Karpas-422 (cell line): ENCODE results near the gene CD300A. TPM values are rescaled to one million over a fixed set of nuclear protein-coding genes. Genes with fewer than 3 reads are reported as not detected.
"Not testable (repeated sequence)": the region's sequence is repeated elsewhere in the genome, so short reads cannot be mapped to it uniquely, and the experiment has no call there.

Experiments
- DNase-seq: peaks from one replicate; pipeline ENCODE4 v3.0.0-alpha.2; 2015
- H2AFZ ChIP-seq: fragments of 200-600 bp; sonication (generic); 2 replicates; pipeline ENCODE4 v1.6.1; 2014; ENCODE audit warnings: antibody characterized with exemption, low read length, mixed read lengths
- H3K27ac ChIP-seq: fragments of 200-600 bp; sonication (generic); 2 replicates; pipeline ENCODE4 v1.5.1; 2014; ENCODE audit warnings: mild to moderate bottlenecking, low read length, moderate library complexity
- H3K27me3 ChIP-seq: fragments of 200-600 bp; sonication (generic); 2 replicates; pipeline ENCODE4 v1.6.1; 2014; ENCODE audit warnings: low read length, mixed read lengths
- H3K36me3 ChIP-seq: fragments of 200-600 bp; sonication (generic); 2 replicates; pipeline ENCODE4 v1.6.1; 2014; ENCODE audit warnings: low read length, mixed read lengths; ENCODE audit not compliant: insufficient read depth
- H3K4me1 ChIP-seq: fragments of 200-600 bp; sonication (generic); 2 replicates; pipeline ENCODE4 v1.6.1; 2014; ENCODE audit warnings: mild to moderate bottlenecking, low read length, mixed read lengths
- H3K4me2 ChIP-seq: fragments of 200-600 bp; sonication (generic); 2 replicates; pipeline ENCODE4 v1.6.1; 2014; ENCODE audit warnings: low read length, low read depth, mild to moderate bottlenecking; ENCODE audit not compliant: poor library complexity, severe bottlenecking
- H3K4me3 ChIP-seq: fragments of 200-600 bp; sonication (generic); 2 replicates; pipeline ENCODE4 v1.5.1; 2014; ENCODE audit warnings: mild to moderate bottlenecking, antibody characterized with exemption, low read length, mixed read lengths
- H3K79me2 ChIP-seq: fragments of 200-600 bp; sonication (generic); 2 replicates; pipeline ENCODE4 v1.6.1; 2014; ENCODE audit warnings: mild to moderate bottlenecking, low read length, mixed read lengths
- H3K9ac ChIP-seq: fragments of 200-600 bp; sonication (generic); 2 replicates; pipeline ENCODE4 v1.6.0; 2014; ENCODE audit warnings: low read length
- H3K9me2 ChIP-seq: fragments of 200-600 bp; sonication (generic), shearing (Covaris generic); replicated peaks from 2 replicates; pipeline ENCODE4 v1.6.0; 2014; ENCODE audit warnings: mild to moderate bottlenecking, low read length, moderate library complexity; ENCODE audit not compliant: insufficient read depth
- H3K9me3 ChIP-seq: fragments of 300-700, 200-600 bp; sonication (generic); 2 replicates; pipeline ENCODE4 v1.6.1; 2014; ENCODE audit warnings: low read length, mixed read lengths
- H4K20me1 ChIP-seq: fragments of 200-600 bp; sonication (generic); 2 replicates; pipeline ENCODE4 v1.6.1; 2014; ENCODE audit warnings: mild to moderate bottlenecking, antibody characterized with exemption, low read length, low read depth; ENCODE audit not compliant: insufficient read depth
- total RNA-seq: library from RNA; depleted of rRNA; stranded (reverse); fragments of >200 nt; shearing (Covaris generic); gene quantifications from 2 replicates; pipeline ENCODE4 v1.2.3, GENCODE V29; 2014; ENCODE audit warnings: low replicate concordance

Gene CD300A
- total RNA-seq, 1 experiment from 2014 or later, result not detected

DNA sequence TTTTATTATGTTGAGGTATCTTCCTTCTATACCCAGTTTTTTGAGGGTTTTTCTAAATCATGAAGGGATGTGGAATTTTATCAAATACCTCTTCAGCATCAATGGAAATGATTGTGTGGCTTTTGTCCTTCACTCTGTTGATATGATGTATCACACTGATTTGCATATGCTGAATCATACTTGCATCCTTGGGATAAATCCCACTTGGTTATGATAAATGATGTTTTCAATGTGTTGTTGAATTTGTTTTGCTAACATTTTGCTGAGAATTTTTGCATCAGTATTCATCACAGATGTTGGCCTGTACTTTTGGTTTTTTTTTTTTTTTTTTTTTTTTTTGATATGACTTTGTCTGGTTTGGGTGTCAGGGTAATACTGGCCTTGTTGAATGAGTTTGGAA is 41.7 kb downstream of the CD300A start:
- Histone ChIP-seq H3K27me3 (no peaks in the 10 kb centered on the region; the same call in 1 of the 2 replicates), H3K79me2 (no peaks in the 10 kb centered on the region), H3K9ac (no peak overlapping the region), H3K4me2 (no peak overlapping the region), H3K27ac (no peak overlapping the region), H2AFZ (no peak overlapping the region), H3K9me2 (no peaks in the 10 kb centered on the region), H3K4me3 (no peak overlapping the region), H3K9me3 (no peaks in the 10 kb centered on the region), H3K36me3 (no peaks in the 10 kb centered on the region), H3K4me1 (no peaks in the 10 kb centered on the region), H4K20me1 (no peaks in the 10 kb centered on the region)
- DNase-seq, result no peak

DNA sequence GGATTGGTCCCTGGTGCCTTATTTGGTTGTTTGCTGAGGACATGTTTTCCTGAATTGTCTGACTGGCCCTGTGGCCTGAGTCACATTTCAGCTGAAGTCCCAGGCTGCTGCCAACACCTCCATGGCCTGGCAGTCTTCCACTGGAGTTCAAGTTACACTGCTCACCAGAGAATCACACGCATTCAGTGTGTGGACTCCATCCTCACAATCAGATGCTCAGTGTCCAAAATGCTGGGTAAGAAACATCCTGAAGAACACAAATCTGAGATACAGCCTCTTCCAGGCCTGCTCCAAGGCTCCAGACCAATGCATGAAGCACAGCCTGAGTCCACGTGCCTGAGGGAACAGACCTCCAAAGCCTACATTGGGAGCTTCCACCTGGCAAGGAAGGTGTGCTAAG is 45.6 kb downstream of the CD300A start:
- H3K9me2 ChIP-seq, result no peaks in the 10 kb centered on the region
- no peaks in the 10 kb centered on the region for H4K20me1 ChIP-seq
- H3K9me3 ChIP-seq, result peaks cover 16% of the 10 kb centered on the region
- H3K36me3 ChIP-seq, result no peaks in the 10 kb centered on the region
- no peak overlapping the region for H2AFZ ChIP-seq
- H3K27me3 ChIP-seq, result no peaks in the 10 kb centered on the region; the same call in 1 of the 2 replicates
- no peak overlapping the region for H3K4me3 ChIP-seq
- no peaks in the 10 kb centered on the region for H3K79me2 ChIP-seq
- no peak overlapping the region for H3K27ac ChIP-seq
- no peak for DNase-seq
- no peak overlapping the region for H3K4me2 ChIP-seq
- no peak overlapping the region for H3K9ac ChIP-seq
- H3K4me1 ChIP-seq, result no peaks in the 10 kb centered on the region

DNA sequence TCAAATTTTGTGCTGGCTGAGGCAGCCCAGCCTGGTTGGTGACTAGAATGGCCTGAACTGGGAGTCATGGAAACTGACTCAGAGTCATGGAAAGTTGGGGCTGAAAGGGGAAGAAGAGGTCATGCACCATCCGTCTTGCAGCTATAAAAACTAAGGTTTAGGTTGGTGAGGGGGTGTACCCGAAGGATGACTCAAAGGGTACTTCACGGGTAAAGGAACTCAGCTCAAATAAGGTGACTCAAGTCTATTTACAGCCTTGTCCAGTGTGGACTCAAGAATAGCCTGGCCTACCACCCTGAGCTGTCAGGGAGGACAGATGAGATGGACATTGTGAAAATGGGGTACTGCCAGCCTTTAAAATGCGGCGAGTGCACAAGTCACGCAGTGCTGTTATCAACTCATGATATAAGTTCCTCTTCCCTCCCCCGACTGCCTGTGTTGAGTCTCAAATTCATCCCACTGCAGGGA is 46.2 kb downstream of the CD300A start:
- H3K9me3 ChIP-seq, result peaks cover 16% of the 10 kb centered on the region
- H3K27ac ChIP-seq, result no peak overlapping the region
- H3K9me2 ChIP-seq, result no peaks in the 10 kb centered on the region
- H4K20me1 ChIP-seq, result no peaks in the 10 kb centered on the region
- DNase-seq, result no peak
- no peak overlapping the region for H3K9ac ChIP-seq
- no peaks in the 10 kb centered on the region for H3K79me2 ChIP-seq
- H3K4me1 ChIP-seq, result no peaks in the 10 kb centered on the region
- no peak overlapping the region for H2AFZ ChIP-seq
- H3K4me3 ChIP-seq, result no peak overlapping the region
- no peaks in the 10 kb centered on the region for H3K36me3 ChIP-seq
- no peak overlapping the region for H3K4me2 ChIP-seq
- no peaks in the 10 kb centered on the region; the same call in 1 of the 2 replicates for H3K27me3 ChIP-seq

DNA sequence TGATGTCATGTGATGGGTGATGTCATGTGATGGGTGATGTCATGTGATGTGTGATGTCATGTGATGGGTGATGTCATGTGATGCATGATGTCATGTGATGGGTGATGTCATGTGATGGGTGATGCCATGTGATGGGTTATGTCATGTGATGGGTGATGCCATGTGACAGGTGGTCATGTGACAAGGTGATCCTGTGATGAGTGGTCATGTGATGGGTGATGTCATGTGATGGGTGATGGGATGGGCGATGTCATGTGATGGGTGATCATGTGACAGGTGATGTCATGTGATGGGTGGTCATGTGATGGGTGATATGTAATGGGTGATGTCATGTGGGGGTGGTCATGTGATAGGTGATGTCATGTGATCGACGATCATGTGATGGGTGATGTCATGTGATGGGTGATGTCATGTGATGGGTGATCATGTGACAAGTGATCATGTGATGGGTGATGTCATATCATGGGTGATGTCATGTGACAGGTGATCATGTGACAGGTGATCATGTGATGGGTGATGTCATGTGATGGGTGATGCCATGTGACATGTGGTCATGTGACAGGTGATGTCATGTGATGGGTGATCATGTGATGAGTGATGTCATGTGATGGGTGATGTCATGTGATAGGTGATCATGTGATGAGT is 47.7 kb downstream of the CD300A start:
- no peak overlapping the region for H3K4me2 ChIP-seq
- peaks cover 16% of the 10 kb centered on the region for H3K9me3 ChIP-seq
- no peak overlapping the region for H3K4me3 ChIP-seq
- peak; percentile 74 for DNase-seq
- H3K27ac ChIP-seq, result no peak overlapping the region
- H4K20me1 ChIP-seq, result no peaks in the 10 kb centered on the region
- no peaks in the 10 kb centered on the region; the same call in 1 of the 2 replicates for H3K27me3 ChIP-seq
- no peaks in the 10 kb centered on the region for H3K36me3 ChIP-seq
- H2AFZ ChIP-seq, result no peak overlapping the region
- H3K9ac ChIP-seq, result no peak overlapping the region
- H3K4me1 ChIP-seq, result no peaks in the 10 kb centered on the region
- no peaks in the 10 kb centered on the region for H3K9me2 ChIP-seq
- no peaks in the 10 kb centered on the region for H3K79me2 ChIP-seq

DNA sequence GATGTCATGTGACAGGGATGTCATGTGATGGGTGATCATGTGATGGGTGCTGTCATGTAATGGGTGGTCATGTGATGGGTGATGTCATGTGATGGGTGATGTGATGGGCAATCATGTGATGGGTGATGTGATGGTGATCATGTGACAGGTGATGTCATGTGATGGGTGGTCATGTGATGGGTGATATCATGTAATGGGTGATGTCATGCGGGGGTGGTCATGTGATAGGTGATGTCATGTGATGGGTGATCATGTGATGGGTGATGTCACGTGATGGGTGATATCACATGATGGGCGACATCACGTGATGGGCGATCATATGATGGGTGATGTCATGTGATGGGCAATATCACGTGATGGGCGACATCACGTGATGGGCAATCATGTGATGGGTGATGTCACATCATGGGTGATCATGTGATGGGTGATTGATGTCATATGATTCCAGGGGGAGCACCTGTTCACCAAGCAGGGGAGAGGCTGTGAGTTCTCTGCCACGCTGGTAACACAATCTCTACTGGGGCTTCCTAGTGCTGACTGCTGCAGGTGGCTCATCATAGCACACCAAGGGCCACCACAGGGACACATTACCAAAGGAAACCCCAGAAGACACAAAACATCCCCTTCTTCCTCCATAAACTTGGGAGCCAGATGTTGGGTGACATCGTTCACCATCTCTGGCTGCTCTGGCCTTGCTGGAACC is 48.3 kb downstream of the CD300A start:
- no peak for DNase-seq
- Histone ChIP-seq H3K9me3 (peaks cover 16% of the 10 kb centered on the region), H3K9me2 (no peaks in the 10 kb centered on the region), H4K20me1 (no peaks in the 10 kb centered on the region), H3K4me1 (no peaks in the 10 kb centered on the region), H3K36me3 (no peaks in the 10 kb centered on the region), H3K27me3 (no peaks in the 10 kb centered on the region; the same call in 1 of the 2 replicates), H3K9ac (no peak overlapping the region), H3K4me3 (no peak overlapping the region), H2AFZ (no peak overlapping the region), H3K4me2 (no peak overlapping the region), H3K27ac (no peak overlapping the region), H3K79me2 (no peaks in the 10 kb centered on the region)

DNA sequence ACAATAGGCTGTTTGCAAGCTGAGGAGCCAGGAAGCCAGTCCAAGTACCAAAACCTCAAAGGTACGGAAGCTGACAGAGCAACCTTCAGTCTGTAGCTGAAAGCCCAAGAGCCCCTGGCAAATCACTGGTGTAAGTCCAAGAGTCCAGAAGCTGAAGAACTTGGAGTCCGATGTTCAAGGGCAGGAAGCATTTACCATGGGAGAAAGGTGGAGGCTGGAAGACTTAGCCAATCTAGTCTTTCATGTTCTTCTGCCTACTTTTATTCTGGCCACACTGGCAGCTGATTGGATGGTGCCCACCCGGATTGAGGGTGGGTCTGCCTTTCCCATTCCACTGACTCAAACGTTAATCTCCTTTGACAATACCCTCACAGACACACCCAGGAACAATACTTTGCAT is 49.5 kb downstream of the CD300A start:
- Histone ChIP-seq H3K4me1 (no peaks in the 10 kb centered on the region), H3K9me2 (no peaks in the 10 kb centered on the region), H2AFZ (no peak overlapping the region), H3K4me2 (no peak overlapping the region), H3K27me3 (no peaks in the 10 kb centered on the region; the same call in 1 of the 2 replicates), H3K79me2 (no peaks in the 10 kb centered on the region), H3K36me3 (no peaks in the 10 kb centered on the region), H3K9ac (no peak overlapping the region), H4K20me1 (no peaks in the 10 kb centered on the region), H3K9me3 (peaks cover 16% of the 10 kb centered on the region), H3K4me3 (no peak overlapping the region), H3K27ac (no peak overlapping the region)
- DNase-seq, result no peak

DNA sequence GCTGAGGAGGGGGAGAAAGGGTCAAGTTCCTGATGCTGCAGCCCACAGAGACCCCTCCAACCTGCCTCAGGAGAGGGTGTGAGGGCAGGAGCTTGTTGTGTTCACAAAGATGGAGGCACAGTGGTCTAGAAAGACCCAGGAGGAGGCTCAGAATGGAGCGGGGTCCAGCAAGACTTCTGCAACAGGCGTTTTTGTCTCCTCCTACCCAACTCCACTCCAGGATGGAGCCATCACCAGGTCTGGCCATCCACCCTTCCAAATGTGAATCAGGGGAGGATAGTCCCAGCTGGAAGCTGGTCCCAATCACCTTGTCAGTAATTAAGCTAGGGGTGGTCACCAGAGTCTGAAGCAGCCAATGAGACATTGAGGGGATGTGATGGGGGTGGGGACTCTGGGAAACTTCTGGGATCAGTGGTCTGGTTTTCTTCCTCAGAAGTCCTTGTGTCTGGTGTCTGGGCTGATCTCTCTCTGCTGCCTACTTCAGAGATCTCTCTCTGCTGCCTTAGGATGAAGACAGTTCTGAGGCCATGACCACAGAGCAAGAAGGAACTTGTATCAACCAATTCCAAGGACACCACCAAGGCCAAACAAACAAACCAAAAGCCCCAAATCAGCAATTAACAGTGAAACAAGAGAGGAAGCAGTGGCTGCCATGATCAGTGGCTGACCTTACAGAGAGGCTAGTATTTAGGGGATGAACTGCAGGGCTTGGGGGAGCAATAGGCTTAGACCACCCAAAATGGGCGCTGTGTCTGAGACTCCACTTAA is 50.3 kb downstream of the CD300A start:
- H2AFZ ChIP-seq, result no peak overlapping the region
- H3K27me3 ChIP-seq, result no peaks in the 10 kb centered on the region; the same call in 1 of the 2 replicates
- no peak overlapping the region for H3K4me2 ChIP-seq
- no peak overlapping the region for H3K27ac ChIP-seq
- H3K9ac ChIP-seq, result no peak overlapping the region
- H3K9me3 ChIP-seq, result peaks cover 16% of the 10 kb centered on the region
- no peaks in the 10 kb centered on the region for H4K20me1 ChIP-seq
- H3K9me2 ChIP-seq, result no peaks in the 10 kb centered on the region
- H3K36me3 ChIP-seq, result no peaks in the 10 kb centered on the region
- no peak overlapping the region for H3K4me3 ChIP-seq
- no peak for DNase-seq
- H3K79me2 ChIP-seq, result no peaks in the 10 kb centered on the region
- H3K4me1 ChIP-seq, result no peaks in the 10 kb centered on the region

DNA sequence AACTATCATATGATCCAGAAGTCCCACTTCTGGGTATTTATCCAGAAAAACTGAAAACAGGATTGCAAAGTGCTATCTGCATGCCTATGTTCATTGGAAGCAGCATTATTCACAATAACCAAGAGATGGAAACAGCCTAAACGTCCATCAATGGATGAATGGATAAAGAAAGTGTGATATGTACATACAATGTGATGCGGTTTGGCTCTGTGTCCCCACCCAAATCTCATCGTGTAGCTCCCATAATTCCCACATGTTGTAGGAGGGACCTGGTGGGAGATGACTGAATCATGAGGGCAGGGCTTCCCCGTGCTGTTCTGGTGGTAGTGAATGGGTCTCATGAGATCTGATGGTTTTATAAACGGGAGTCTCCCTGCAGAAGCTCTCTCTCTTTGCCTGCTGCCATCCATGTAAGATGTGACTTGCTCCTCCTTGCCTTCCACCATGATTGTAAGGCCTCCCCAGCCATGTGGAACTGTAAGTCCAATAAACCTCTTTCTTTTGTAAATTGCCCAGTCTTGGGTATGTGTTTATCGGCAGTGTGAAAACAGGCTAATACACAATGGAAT is 52.1 kb downstream of the CD300A start:
- H4K20me1 ChIP-seq, H3K4me2 ChIP-seq, H3K4me1 ChIP-seq, H3K9ac ChIP-seq, H3K9me2 ChIP-seq, H3K36me3 ChIP-seq, H3K27ac ChIP-seq, H3K27me3 ChIP-seq, H2AFZ ChIP-seq, H3K4me3 ChIP-seq, DNase-seq, H3K79me2 ChIP-seq: not testable (repeated sequence)
- peaks cover 16% of the 10 kb centered on the region for H3K9me3 ChIP-seq
